ENCODE data around the gene MED22.

Gene MED22

GRCh38 chr9:133375724-133376654 lies 28.1 kb upstream of the MED22 start, which contains the start of the genes STKLD1 and SURF4:
TSS of gene STKLD1 (plus strand) at chr9:133376366. CDS start at chr9:133376474, 108 bp downstream.
TSS of gene SURF4 (minus strand) at chr9:133376060. CDS start at chr9:133375969, 91 bp downstream.
- peak; percentile 94 for DNase-seq

GRCh38 chr9:133375116-133375723 lies 27.3 kb upstream of the MED22 start:
- no peak for DNase-seq

DNA sequence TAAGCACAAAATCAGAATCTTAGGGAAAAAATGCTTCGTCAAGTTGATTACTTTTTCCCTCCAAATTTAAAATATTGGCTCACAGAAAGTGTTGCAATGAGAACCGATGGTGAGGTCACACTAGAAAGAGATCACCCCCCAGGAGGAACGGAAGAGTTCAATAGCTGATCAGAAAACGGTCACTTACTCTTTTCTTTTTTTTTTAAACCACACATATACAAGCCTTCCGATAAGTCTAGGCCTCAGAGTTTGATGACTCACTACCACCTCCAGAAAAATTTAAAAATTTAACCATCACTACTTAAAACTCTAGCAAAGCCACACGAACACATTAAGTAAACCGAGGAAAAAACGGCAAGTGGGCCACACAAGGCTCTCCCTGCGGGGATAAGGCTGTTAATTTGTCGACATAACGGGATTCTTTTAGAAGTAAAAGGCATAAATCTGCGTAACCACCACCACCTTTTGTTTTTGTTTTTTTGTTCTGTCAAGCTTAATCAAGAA lies 26.7 kb upstream of the MED22 start:
- DNase-seq: no peak

DNA sequence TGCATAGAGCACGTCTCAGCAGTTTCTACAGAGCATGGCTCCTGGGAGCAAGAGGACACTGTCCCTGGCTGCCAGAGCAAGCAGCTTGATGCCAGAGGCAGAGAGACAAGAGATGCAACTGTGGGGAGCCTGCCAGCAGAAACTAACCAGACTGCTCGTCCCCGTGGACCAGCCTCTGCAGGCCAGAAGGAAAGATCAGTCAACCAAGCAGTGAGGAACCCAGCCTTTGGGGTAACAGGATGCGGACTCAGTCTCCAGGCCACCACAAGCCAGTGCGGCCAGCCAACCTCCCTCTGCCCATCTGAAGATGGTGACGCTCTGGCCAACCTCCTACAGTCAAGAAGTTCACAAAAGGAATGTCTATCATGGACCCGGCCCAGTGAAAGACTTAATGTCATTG lies 24.2 kb upstream of the MED22 start:
- DNase-seq: no peak

DNA sequence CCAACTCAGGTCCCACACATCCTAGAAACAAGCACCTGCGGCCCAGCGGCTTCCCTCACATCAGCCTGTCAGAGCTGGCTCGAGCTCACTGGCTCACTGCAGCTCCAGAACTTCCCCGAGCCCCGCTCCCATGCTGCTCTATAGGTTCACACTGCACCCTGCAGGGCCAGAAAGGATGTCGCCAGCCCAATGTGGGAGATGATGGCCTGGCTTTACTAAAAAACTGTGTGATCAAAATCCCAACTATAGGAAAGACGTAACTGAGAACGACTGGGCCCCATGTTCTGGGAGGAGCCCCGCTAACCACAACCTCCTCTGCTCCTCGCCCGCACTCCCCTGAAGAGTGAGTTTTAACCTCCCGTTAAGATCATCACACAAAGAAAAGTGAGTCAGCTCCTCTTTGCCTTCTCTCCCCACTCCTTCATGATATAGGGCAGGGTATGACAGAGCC lies 23.4 kb upstream of the MED22 start:
- peak; percentile 61 for DNase-seq

- DNase-seq: peak; percentile 56
Measured at GRCh38 chr9:133370685-133371084, 22.8 kb upstream of the MED22 start.

DNA sequence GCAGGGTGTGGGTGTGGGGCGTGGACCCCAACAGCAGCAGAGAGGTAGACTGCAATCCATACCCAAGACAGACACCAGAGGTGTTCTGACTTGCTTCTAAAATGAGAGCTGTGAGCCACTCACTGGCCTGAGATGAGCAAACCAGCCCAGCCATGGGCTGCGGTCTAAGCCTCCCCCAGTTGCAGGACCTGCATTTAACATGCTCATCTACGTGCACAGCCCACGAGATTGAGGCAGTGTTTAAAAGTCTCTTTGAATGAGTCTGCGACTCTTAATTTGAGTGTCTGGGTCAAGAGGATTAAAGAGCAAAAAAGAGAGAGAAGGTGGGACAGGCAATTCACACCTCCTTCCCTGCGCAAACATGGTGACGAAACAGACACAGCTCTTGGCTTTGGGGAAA lies 22.0 kb upstream of the MED22 start:
- no peak for DNase-seq

GRCh38 chr9:133369422-133369821 lies 21.5 kb upstream of the MED22 start:
- no peak for DNase-seq

DNA sequence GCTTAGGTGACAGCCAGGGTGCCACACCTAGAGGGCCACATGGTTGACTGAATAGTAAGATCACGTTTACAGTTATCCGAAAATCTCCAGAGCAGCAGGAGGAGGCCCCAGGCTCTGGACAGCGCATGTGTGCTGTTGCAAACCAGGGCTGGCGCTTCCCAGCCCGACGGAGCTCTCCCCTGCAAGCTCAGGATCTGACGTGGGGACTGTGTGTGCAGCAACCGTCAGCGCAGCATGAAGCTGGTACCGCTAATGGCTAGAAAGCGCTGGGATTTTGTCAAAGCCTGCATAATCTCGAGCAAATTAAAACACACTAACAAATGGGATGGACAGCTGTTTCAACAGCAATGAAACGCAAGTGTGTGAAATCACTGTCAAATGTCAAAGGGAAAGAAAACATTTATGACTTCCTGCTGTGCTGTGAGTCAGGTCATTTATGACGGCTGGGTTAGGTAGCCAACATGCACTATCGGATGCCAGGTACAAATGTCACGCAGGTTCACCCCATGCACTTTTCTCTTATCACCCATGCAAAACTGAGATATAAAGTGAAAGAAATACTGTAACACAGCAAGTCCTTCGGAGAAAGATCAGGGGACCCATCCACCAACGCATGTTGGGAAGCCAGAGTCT lies 20.4 kb upstream of the MED22 start:
- no peak for DNase-seq

GRCh38 chr9:133367778-133368177 lies 19.8 kb upstream of the MED22 start:
- DNase-seq: no peak

GRCh38 chr9:133367221-133367620 lies 19.3 kb upstream of the MED22 start:
- DNase-seq: no peak

- DNase-seq: no peak
Measured at GRCh38 chr9:133366435-133366834, 18.5 kb upstream of the MED22 start.

DNA sequence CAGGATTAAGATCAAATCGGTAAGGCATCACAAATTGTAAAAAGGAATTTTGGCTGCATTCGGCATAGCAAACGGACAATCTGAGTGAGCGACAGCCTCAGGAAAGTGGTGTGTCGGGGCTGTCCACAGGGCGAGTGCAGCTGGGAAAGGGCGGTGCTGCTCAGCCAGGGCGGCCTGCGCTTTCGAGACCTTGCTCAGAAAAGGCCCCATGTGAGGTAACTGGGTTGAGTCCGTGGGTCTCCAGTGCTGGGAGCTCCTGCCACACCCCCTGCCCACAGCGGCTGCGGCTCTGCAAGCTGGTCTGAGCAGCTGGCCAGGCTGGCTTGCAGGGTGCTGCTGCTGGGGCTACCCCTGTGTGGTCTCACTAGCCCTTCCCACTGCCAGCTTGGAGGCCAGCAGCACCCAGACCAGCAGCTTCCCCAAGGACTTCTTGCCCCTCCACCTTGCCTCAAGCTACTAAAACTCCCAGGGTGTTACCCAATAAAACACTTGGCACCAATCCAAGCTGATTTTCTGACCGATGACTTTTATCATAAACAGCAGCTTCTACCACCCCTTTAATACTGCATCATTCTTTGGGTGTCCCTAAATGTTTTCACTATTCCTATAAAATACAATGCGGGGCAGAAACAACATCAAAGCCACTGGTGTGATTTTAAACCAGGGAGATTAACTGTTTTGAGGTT lies 14.6 kb upstream of the MED22 start:
- DNase-seq: no peak

DNA sequence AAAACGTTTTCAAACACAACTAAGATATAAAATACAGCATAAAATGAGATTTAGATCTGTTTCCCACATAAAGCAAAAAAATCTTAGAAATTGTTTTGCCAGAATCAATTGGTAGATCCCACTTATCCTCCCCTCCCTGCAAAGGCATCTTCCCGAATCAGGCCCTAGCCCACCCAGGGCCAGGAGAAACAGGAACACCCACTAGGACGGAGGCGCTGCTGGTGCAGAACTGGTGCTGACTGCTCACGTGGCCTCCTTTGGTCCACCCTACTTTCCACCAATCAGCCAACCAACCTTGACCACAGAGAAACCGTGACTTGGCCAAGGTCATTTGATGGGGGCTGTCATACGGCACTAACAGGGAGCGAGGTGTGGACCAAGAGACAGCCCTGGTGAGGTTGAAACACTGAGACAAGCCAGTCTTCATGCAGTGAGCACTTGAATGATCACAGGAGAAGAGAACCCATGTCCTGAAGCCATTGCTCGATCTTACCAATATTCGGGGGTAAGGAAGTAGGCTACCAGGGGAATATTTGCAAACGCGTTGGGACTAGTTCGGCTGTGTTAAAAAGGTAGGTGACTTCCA lies 13.7 kb upstream of the MED22 start:
- DNase-seq: no peak

- no peak for DNase-seq
Measured at GRCh38 chr9:133360400-133361393, 12.8 kb upstream of the MED22 start.

DNA sequence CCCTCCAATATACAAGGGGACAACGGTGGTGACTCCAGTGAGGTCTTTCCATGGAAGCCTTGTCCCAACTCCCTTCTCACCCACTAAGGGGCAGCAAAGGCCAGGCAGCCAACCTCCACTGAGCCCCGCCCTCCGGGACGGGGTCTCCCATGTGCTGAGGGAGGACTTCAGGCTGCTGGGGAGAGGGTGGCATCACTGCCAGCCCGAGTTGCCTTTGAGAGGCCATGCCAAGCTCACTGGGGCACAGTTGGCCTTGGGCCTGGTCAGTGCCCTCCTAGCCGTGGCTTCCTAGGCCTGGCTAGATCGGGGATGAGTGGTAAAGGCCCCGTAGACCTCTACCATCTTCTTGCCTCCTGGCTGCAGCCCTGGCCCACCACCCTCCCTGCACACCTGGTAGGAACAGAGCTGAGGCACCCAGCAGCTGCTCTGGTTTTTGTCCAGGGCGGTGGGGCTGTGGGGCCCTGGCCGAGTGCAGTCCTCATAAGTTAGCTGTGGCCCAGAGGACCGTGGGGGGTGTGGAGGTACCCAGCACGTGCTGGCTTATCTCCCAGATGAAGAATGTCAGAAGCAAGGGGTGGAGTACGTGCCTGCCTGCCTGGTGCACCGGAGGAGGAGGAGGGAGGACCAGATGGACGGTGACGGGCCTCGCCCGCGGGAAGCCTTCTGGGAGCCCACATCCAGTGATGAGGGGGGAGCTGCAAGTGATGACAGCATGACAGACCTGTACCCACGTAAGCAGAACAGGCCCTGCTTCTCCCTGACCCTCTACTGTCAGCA lies 11.7 kb upstream of the MED22 start:
- no peak for DNase-seq

GRCh38 chr9:133357656-133358055 lies 9.7 kb upstream of the MED22 start:
- no peak for DNase-seq

DNA sequence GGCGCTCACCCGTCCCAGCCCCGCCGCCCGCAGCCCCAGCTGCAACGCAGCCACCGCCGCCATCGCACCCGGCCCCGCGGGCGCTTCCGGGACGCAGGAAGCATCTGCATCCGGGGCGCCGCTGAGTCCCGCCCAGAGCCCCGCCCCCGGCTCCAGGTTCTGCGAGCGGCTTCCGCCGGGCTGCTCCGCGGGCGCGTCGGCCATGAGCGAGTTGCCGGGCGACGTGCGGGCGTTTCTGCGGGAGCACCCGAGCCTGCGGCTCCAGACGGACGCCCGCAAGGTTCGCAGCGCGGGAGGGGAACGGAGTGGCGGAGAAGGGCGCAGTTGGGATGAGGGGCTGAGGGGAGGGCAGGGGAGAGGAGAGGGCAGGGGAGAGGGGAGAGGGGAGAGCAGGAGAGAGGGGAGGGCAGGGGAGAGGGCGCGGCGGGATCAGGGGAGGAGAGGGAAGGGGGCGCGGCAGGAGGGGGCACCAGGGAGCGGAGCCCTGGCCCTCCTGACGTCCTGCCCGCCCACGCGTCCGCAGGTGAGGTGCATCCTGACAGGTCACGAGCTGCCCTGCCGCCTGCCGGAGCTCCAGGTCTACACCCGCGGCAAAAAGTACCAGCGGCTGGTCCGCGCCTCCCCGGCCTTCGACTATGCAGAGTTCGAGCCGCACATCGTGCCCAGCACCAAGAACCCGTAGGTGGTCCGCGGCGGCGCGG lies 8.6 kb upstream of the MED22 start, which contains the start of the genes SURF1 and SURF2:
TSS of gene SURF1 (minus strand) at position 97 of the 701 bp plus-strand sequence. CDS start at position 63, 34 bp downstream.
TSS of gene SURF2 (plus strand) at position 160 of the 701 bp plus-strand sequence. CDS start at position 203, 43 bp downstream.
- peak; percentile 88 for DNase-seq

GRCh38 chr9:133355881-133356357 lies 8.0 kb upstream of the MED22 start:
- no peak for DNase-seq

Data from CD4-positive, alpha-beta T cell treated with Interleukin-15 for 1 hour (primary cell).